Loucy (cell line): ENCODE results near the gene AMFR.

Source experiments
- H2AFZ ChIP-seq: fragments of 200-600 bp; sonication (generic); 2 replicates; pipeline ENCODE4 v1.6.0; 2016; ENCODE audit warnings: antibody characterized with exemption, mild to moderate bottlenecking, low read length, moderate library complexity
- H3F3A ChIP-seq: fragments of 200-600 bp; 2 replicates; pipeline ENCODE4 v1.6.0; 2016; ENCODE audit warnings: antibody characterized with exemption, low read depth, mild to moderate bottlenecking
- H3K27me3 ChIP-seq: fragments of 200-600 bp; sonication (generic); 2 replicates; pipeline ENCODE4 v1.6.1; 2014; ENCODE audit warnings: low read length, mild to moderate bottlenecking; ENCODE audit not compliant: insufficient read depth, poor library complexity, severe bottlenecking
- H3K36me3 ChIP-seq: fragments of 200-600 bp; sonication (generic); 2 replicates; pipeline ENCODE4 v1.6.1; 2016; ENCODE audit warnings: low read length; ENCODE audit not compliant: insufficient read depth
- H3K4me1 ChIP-seq: fragments of 200-600 bp; sonication (generic); 2 replicates; pipeline ENCODE4 v1.5.1; 2014; ENCODE audit warnings: low read length, mild to moderate bottlenecking; ENCODE audit not compliant: insufficient read depth, poor library complexity, severe bottlenecking
- H3K4me2 ChIP-seq: fragments of 200-600 bp; sonication (generic); 2 replicates; pipeline ENCODE4 v1.6.0; 2014; ENCODE audit warnings: antibody characterized with exemption, low read length, low read depth, mild to moderate bottlenecking; ENCODE audit not compliant: poor library complexity, severe bottlenecking
- H3K4me3 ChIP-seq: fragments of 200-600 bp; sonication (generic); 2 replicates; pipeline ENCODE4 v1.5.1; 2014; ENCODE audit warnings: low read length, mild to moderate bottlenecking, mixed read lengths; ENCODE audit not compliant: poor library complexity, severe bottlenecking
- H3K79me2 ChIP-seq: fragments of 200-600 bp; sonication (generic); 2 replicates; pipeline ENCODE4 v1.6.1; 2014; ENCODE audit warnings: low read length; ENCODE audit not compliant: insufficient read depth
- H3K9ac ChIP-seq: fragments of 200-600 bp; sonication (generic); 2 replicates; pipeline ENCODE4 v1.6.0; 2014; ENCODE audit warnings: mild to moderate bottlenecking, low read depth, low read length, moderate library complexity; ENCODE audit not compliant: poor library complexity, severe bottlenecking
- H3K9me2 ChIP-seq: fragments of 200-600 bp; sonication (generic); replicated peaks from 2 replicates; pipeline ENCODE4 v1.6.1; 2016; ENCODE audit warnings: low read depth, low read length, mixed read lengths
- H3K9me3 ChIP-seq: fragments of 200-600 bp; sonication (generic); 2 replicates; pipeline ENCODE4 v1.6.1; 2014; ENCODE audit warnings: mild to moderate bottlenecking, antibody characterized with exemption, low read length, low read depth; ENCODE audit not compliant: insufficient read depth
- H4K20me1 ChIP-seq: fragments of 200-600 bp; sonication (generic); 2 replicates; pipeline ENCODE4 v1.6.0; 2014; ENCODE audit warnings: antibody characterized with exemption, low read length, mild to moderate bottlenecking; ENCODE audit not compliant: insufficient read depth, poor library complexity, severe bottlenecking
- EZH2phosphoT487 ChIP-seq: fragments of 200-600 bp; IDR thresholded peaks from 2 replicates; pipeline ENCODE4 v1.6.1; 2018; ENCODE audit warnings: antibody characterized with exemption, mild to moderate bottlenecking, moderate library complexity, borderline replicate concordance
- TF ChIP-seq, protein P1 (sequence below): fragments of 200-600 bp; sonication (generic); conservative IDR thresholded peaks from 2 replicates; pipeline ENCODE4 v1.5.1; 2014; ENCODE audit warnings: mild to moderate bottlenecking, antibody characterized with exemption, low read length

Gene AMFR

DNA sequence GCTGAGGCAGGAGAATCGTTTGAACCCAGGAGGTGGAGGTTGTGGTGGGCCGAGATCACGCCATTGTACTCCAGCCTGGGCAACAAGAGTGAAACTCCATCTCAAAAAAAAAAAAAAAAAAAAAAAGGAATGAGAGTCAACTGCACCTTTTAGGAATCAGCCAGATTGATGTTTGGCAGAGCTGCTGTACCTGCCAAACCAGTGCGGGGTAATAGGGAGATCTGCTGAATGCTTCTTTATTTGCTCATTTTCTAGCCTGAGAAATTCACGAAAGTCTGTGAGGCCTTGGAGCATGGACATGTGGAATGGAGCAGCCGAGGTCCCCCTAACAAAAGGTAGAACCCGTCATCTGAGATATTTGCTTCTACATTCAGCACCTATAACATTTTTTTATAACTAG is 44.4 kb upstream of the AMFR start:
- no peaks in the 10 kb centered on the region for H3K27me3 ChIP-seq
- no peaks in the 10 kb centered on the region for H4K20me1 ChIP-seq
- H3K4me3 ChIP-seq: no peak overlapping the region
- H3K4me1 ChIP-seq: peaks cover 3% of the 10 kb centered on the region
- TF ChIP-seq EZH2phosphoT487: no peak
- TF ChIP-seq, protein P1, sequence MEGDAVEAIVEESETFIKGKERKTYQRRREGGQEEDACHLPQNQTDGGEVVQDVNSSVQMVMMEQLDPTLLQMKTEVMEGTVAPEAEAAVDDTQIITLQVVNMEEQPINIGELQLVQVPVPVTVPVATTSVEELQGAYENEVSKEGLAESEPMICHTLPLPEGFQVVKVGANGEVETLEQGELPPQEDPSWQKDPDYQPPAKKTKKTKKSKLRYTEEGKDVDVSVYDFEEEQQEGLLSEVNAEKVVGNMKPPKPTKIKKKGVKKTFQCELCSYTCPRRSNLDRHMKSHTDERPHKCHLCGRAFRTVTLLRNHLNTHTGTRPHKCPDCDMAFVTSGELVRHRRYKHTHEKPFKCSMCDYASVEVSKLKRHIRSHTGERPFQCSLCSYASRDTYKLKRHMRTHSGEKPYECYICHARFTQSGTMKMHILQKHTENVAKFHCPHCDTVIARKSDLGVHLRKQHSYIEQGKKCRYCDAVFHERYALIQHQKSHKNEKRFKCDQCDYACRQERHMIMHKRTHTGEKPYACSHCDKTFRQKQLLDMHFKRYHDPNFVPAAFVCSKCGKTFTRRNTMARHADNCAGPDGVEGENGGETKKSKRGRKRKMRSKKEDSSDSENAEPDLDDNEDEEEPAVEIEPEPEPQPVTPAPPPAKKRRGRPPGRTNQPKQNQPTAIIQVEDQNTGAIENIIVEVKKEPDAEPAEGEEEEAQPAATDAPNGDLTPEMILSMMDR: no peak
- no peaks in the 10 kb centered on the region for H3K9me3 ChIP-seq
- H3K9ac ChIP-seq: no peak overlapping the region
- H3K36me3 ChIP-seq: peaks cover 70% of the 10 kb centered on the region; the same call in 1 of the 2 replicates
- no peak overlapping the region for H3K4me2 ChIP-seq
- H3F3A ChIP-seq: no peaks in the 10 kb centered on the region
- no peaks in the 10 kb centered on the region for H3K79me2 ChIP-seq
- H2AFZ ChIP-seq: no peak overlapping the region
- no peaks in the 10 kb centered on the region for H3K9me2 ChIP-seq

DNA sequence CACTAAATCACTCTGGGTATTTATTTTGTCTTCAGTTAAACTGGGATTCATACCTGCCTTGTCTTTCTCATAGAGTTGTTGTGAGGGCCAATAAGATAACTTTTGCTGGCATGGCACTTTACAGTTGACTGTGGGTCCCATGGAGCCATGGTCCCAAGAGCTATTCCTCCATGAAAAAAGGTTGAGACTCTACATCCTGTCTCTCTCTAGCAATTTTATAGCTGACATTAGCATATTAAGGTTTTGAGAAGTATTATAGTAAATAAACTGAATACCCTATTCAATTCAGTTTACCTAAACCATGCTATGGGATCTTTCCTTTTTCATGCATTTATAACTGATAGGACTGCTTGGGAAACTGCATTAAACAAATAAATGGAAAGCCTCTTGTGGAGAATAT is 43.5 kb upstream of the AMFR start:
- Histone ChIP-seq H3K9me2 (no peaks in the 10 kb centered on the region), H3K79me2 (no peaks in the 10 kb centered on the region), H3K27me3 (no peaks in the 10 kb centered on the region), H3K9ac (no peak overlapping the region), H3K4me1 (peaks cover 3% of the 10 kb centered on the region), H4K20me1 (no peaks in the 10 kb centered on the region), H3K9me3 (no peaks in the 10 kb centered on the region), H3K4me2 (no peak overlapping the region), H3K4me3 (no peak overlapping the region), H3K36me3 (peaks cover 66% of the 10 kb centered on the region; the same call in 1 of the 2 replicates), H3F3A (no peaks in the 10 kb centered on the region), H2AFZ (no peak overlapping the region)
- TF ChIP-seq, protein P1: no peak
- no peak for TF ChIP-seq EZH2phosphoT487

DNA sequence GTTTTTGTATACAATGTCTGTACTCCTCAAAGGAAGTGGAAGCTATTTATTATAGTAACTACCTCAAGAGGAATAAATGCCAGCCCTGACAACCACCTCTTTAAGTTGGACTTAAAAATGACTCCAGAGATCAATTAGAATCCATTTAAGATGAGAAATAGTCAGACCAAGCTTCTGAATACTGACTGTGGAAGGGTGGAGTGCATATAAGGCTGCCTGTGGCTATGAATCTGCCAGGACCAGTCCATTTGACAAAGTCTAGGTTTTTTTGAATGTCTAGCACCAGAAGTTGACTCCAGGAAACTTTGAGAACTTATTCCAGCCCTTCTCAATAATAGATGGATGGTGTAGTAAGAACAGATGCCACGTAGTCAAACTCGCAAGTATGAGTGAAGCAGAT is 41.0 kb upstream of the AMFR start:
- no peaks in the 10 kb centered on the region for H3K9me3 ChIP-seq
- no peaks in the 10 kb centered on the region for H3K27me3 ChIP-seq
- H2AFZ ChIP-seq: no peak overlapping the region
- H3K9ac ChIP-seq: no peak overlapping the region
- no peaks in the 10 kb centered on the region for H3F3A ChIP-seq
- TF ChIP-seq, protein P1: no peak
- TF ChIP-seq EZH2phosphoT487: no peak
- no peaks in the 10 kb centered on the region for H3K79me2 ChIP-seq
- no peak overlapping the region for H3K4me2 ChIP-seq
- H3K9me2 ChIP-seq: no peaks in the 10 kb centered on the region
- peaks cover 3% of the 10 kb centered on the region for H3K4me1 ChIP-seq
- peaks cover 54% of the 10 kb centered on the region; the same call in 1 of the 2 replicates for H3K36me3 ChIP-seq
- H3K4me3 ChIP-seq: no peak overlapping the region
- no peaks in the 10 kb centered on the region for H4K20me1 ChIP-seq
